Measurements from ENCODE around the gene LZTR1.

The LZTR1 gene

GRCh38 chr22:20957683-20958431 is 24.2 kb upstream of the LZTR1 start:
- H3K4me2 ChIP-seq (ENCODE audit: insufficient read depth, low read length, poor library complexity, severe bottlenecking): peak overlapping the region; percentile 91
- H2BK12ac ChIP-seq (ENCODE audit: low read length): no peak overlapping the region
- no peak overlapping the region for H2AK5ac ChIP-seq (ENCODE audit: low read depth, low read length)
- peak overlapping the region in 1 of 2 donors; percentile 80 for H3K4me3 ChIP-seq (ENCODE audit: low read length in 2 of 2)
- H3K9ac ChIP-seq (ENCODE audit: low read depth, low read length, poor library complexity): peak overlapping the region; percentile 90
- peak overlapping the region; percentile 82 for H4K8ac ChIP-seq (ENCODE audit: low read depth, low read length)
- H3K36me3 ChIP-seq (replicated peaks in 1 of 2; ENCODE audit: control insufficient read depth in 2 of 2, insufficient read depth in 2 of 2, low read length in 2 of 2): peaks cover 4 to 19% of the 10 kb centered on the region in 2 donors
- DNase-seq (ENCODE audit: low spot score): no peak
- H3K9me3 ChIP-seq (replicated peaks in 1 of 2; ENCODE audit: control insufficient read depth in 2 of 2, insufficient read depth in 1 of 2, low read depth in 1 of 2, low read length in 2 of 2): peaks cover 0 to 2% of the 10 kb centered on the region in 2 donors
- peaks cover 0 to 15% of the 10 kb centered on the region in 2 donors for H3K4me1 ChIP-seq (ENCODE audit: control insufficient read depth in 2 of 2, insufficient read depth in 1 of 2, low read depth in 1 of 2, low read length in 2 of 2)
- no CpG with 5 or more reads among the region's 32 CpGs for WGBS, 2 donors (ENCODE audit: extremely low coverage in 2 of 2, insufficient read length in 2 of 2, insufficient replicate concordance in 1 of 2)
- peak overlapping the region; percentile 49 for H2AFZ ChIP-seq (ENCODE audit: low read length)
- peak overlapping the region; percentile 89 for H3K18ac ChIP-seq (ENCODE audit: low read length)
- H3K14ac ChIP-seq (ENCODE audit: low read length): no peak overlapping the region
- no peak overlapping the region for H3K4ac ChIP-seq (ENCODE audit: low read length)
- H2BK5ac ChIP-seq (ENCODE audit: low read length): peak overlapping the region; percentile 13
- H3K23ac ChIP-seq (ENCODE audit: low read depth, low read length, poor library complexity): peak overlapping the region; percentile 98
- H3K27ac ChIP-seq (replicated peaks; ENCODE audit: low read length): no peak overlapping the region
- H3K27me3 ChIP-seq (ENCODE audit: control insufficient read depth in 3 of 3, insufficient read depth in 3 of 3, low read depth in 1 of 3, low read length in 3 of 3): peaks cover 5 to 24% (median 7%) of the 10 kb centered on the region in 3 experiments
- H3K79me1 ChIP-seq (ENCODE audit: low read depth, low read length): no peaks in the 10 kb centered on the region
- H4K91ac ChIP-seq (ENCODE audit: low read depth, low read length, poor library complexity): no peak overlapping the region
- peak overlapping the region; percentile 37 for H2BK15ac ChIP-seq (ENCODE audit: low read length)
- no peak overlapping the region for H2BK120ac ChIP-seq (ENCODE audit: low read depth, low read length)

GRCh38 chr22:20959578-20960461 is 22.3 kb upstream of the LZTR1 start:
- Histone ChIP-seq H3K79me1 (ENCODE audit: low read depth, low read length) (peaks cover 3% of the 10 kb centered on the region), H2BK12ac (ENCODE audit: low read length) (no peak overlapping the region), H2BK120ac (ENCODE audit: low read depth, low read length) (no peak overlapping the region), H3K4me3 (ENCODE audit: low read length in 2 of 2) (no peak overlapping the region), H3K14ac (ENCODE audit: low read length) (no peak overlapping the region), H2BK15ac (ENCODE audit: low read length) (no peak overlapping the region), H3K9me3 (replicated peaks in 1 of 2; ENCODE audit: control insufficient read depth in 2 of 2, insufficient read depth in 1 of 2, low read depth in 1 of 2, low read length in 2 of 2) (peaks cover 0 to 2% of the 10 kb centered on the region in 2 donors), H4K91ac (ENCODE audit: low read depth, low read length, poor library complexity) (no peak overlapping the region), H3K4me2 (ENCODE audit: insufficient read depth, low read length, poor library complexity, severe bottlenecking) (no peak overlapping the region), H2AK5ac (ENCODE audit: low read depth, low read length) (no peak overlapping the region), H2BK5ac (ENCODE audit: low read length) (peak overlapping the region; percentile 26), H3K27me3 (ENCODE audit: control insufficient read depth in 3 of 3, insufficient read depth in 3 of 3, low read depth in 1 of 3, low read length in 3 of 3) (peaks cover 7 to 25% (median 24%) of the 10 kb centered on the region in 3 experiments), H3K27ac (replicated peaks; ENCODE audit: low read length) (no peak overlapping the region), H3K36me3 (replicated peaks in 1 of 2; ENCODE audit: control insufficient read depth in 2 of 2, insufficient read depth in 2 of 2, low read length in 2 of 2) (peaks cover 0 to 2% of the 10 kb centered on the region in 2 donors), H4K8ac (ENCODE audit: low read depth, low read length) (no peak overlapping the region), H3K4ac (ENCODE audit: low read length) (no peak overlapping the region), H2AFZ (ENCODE audit: low read length) (no peak overlapping the region), H3K4me1 (ENCODE audit: control insufficient read depth in 2 of 2, insufficient read depth in 1 of 2, low read depth in 1 of 2, low read length in 2 of 2) (peaks cover 9 to 17% of the 10 kb centered on the region in 2 donors), H3K23ac (ENCODE audit: low read depth, low read length, poor library complexity) (no peak overlapping the region), H3K18ac (ENCODE audit: low read length) (no peak overlapping the region), H3K9ac (ENCODE audit: low read depth, low read length, poor library complexity) (no peak overlapping the region)
- no peak for DNase-seq (ENCODE audit: low spot score)
- WGBS, 2 donors (ENCODE audit: extremely low coverage in 2 of 2, insufficient read length in 2 of 2, insufficient replicate concordance in 1 of 2): no CpG with 5 or more reads among the region's 20 CpGs

- no peak overlapping the region for H3K18ac ChIP-seq (ENCODE audit: low read length)
- no peak overlapping the region for H3K9ac ChIP-seq (ENCODE audit: low read depth, low read length, poor library complexity)
- no peak overlapping the region for H3K23ac ChIP-seq (ENCODE audit: low read depth, low read length, poor library complexity)
- no peak overlapping the region for H2BK120ac ChIP-seq (ENCODE audit: low read depth, low read length)
- peaks cover 0 to under 1% of the 10 kb centered on the region in 2 donors for H3K36me3 ChIP-seq (replicated peaks in 1 of 2; ENCODE audit: control insufficient read depth in 2 of 2, insufficient read depth in 2 of 2, low read length in 2 of 2)
- no CpG with 5 or more reads among the region's 4 CpGs for WGBS, 2 donors (ENCODE audit: extremely low coverage in 2 of 2, insufficient read length in 2 of 2, insufficient replicate concordance in 1 of 2)
- H2BK5ac ChIP-seq (ENCODE audit: low read length): peak overlapping the region; percentile 26
- peaks cover 3% of the 10 kb centered on the region for H3K79me1 ChIP-seq (ENCODE audit: low read depth, low read length)
- H2AK5ac ChIP-seq (ENCODE audit: low read depth, low read length): no peak overlapping the region
- no peak overlapping the region for H3K27ac ChIP-seq (replicated peaks; ENCODE audit: low read length)
- no peak overlapping the region for H4K91ac ChIP-seq (ENCODE audit: low read depth, low read length, poor library complexity)
- peaks cover 0 to 2% of the 10 kb centered on the region in 2 donors for H3K9me3 ChIP-seq (replicated peaks in 1 of 2; ENCODE audit: control insufficient read depth in 2 of 2, insufficient read depth in 1 of 2, low read depth in 1 of 2, low read length in 2 of 2)
- no peak overlapping the region for H3K14ac ChIP-seq (ENCODE audit: low read length)
- H4K8ac ChIP-seq (ENCODE audit: low read depth, low read length): no peak overlapping the region
- peaks cover 7 to 30% (median 24%) of the 10 kb centered on the region in 3 experiments for H3K27me3 ChIP-seq (ENCODE audit: control insufficient read depth in 3 of 3, insufficient read depth in 3 of 3, low read depth in 1 of 3, low read length in 3 of 3)
- DNase-seq (ENCODE audit: low spot score): no peak
- H3K4me2 ChIP-seq (ENCODE audit: insufficient read depth, low read length, poor library complexity, severe bottlenecking): no peak overlapping the region
- H2BK12ac ChIP-seq (ENCODE audit: low read length): no peak overlapping the region
- no peak overlapping the region for H2AFZ ChIP-seq (ENCODE audit: low read length)
- no peak overlapping the region for H3K4ac ChIP-seq (ENCODE audit: low read length)
- no peak overlapping the region for H3K4me3 ChIP-seq (ENCODE audit: low read length in 2 of 2)
- H2BK15ac ChIP-seq (ENCODE audit: low read length): no peak overlapping the region
- H3K4me1 ChIP-seq (ENCODE audit: control insufficient read depth in 2 of 2, insufficient read depth in 1 of 2, low read depth in 1 of 2, low read length in 2 of 2): peaks cover 9 to 17% of the 10 kb centered on the region in 2 donors
Measured at GRCh38 chr22:20960609-20961008, 21.5 kb upstream of the LZTR1 start.
